H1 (cell line): ENCODE data around the gene RGS5. TPM values are rescaled to one million over a fixed set of nuclear protein-coding genes. Genes with fewer than 3 reads are reported as not detected.

Source experiments
- BACH1 ChIP-seq: IDR thresholded peaks from 2 replicates; pipeline ENCODE4 v1.6.1; 2012; ENCODE audit warnings: low read length, improper control_type of control experiment
- CBX8 ChIP-seq: fragments of 300-800, 300-1000 bp; sonication (generic); IDR thresholded peaks from 2 replicates; pipeline ENCODE4 v1.7.1; 2016; ENCODE audit warnings: low read depth, low read length, borderline replicate concordance
- HDAC6 ChIP-seq: IDR thresholded peaks from one replicate; pipeline ENCODE4 v1.7.1; 2012; ENCODE audit warnings: low read depth, mild to moderate bottlenecking, inconsistent platforms, low read length, moderate library complexity
- KDM5A ChIP-seq: fragments of 200-600 bp; IDR thresholded peaks from 2 replicates; pipeline ENCODE4 v1.7.1; 2012; ENCODE audit warnings: mild to moderate bottlenecking, low read length, inconsistent platforms, mixed read lengths
- PHF8 ChIP-seq: fragments of 200-600 bp; sonication (generic); conservative IDR thresholded peaks from 2 replicates; pipeline ENCODE4 v1.7.1; 2012; ENCODE audit warnings: low read depth, mild to moderate bottlenecking, inconsistent platforms, low read length, moderate library complexity
- polyA plus RNA-seq, 7 experiments: library from polyadenylated mRNA; depleted of rRNA in 3 of 7; stranded (reverse) in 5 of 7; unstranded in 2 of 7; fragments of >200 nt in 5 of 7; fragments of 200-250 nt in 2 of 7; gene quantifications; 1 replicate in 5 of 7; 2 replicates in 1 of 7; 4 replicates in 1 of 7; pipeline versions ENCODE4 v1.2.1 to v1.2.3, GENCODE V29; 2011 to 2013; ENCODE audit warnings: missing spikeins in 2 of 7, mixed read lengths in 2 of 7
- total RNA-seq: library from RNA; stranded (reverse); fragmentation: NEBNext Ultra II Directional; extraction: Animal tissue kit (Norgen Biotek cat#: 25700); gene quantifications from 2 replicates; pipeline ENCODE4 v1.2.1, GENCODE V29; 2021
- TF ChIP-seq, protein P1 (sequence below): fragments of 300-600 bp; sonication (generic); IDR thresholded peaks from 2 replicates; pipeline ENCODE4 v1.7.1; 2012; ENCODE audit warnings: low read length, moderate library complexity, mild to moderate bottlenecking, inconsistent platforms; ENCODE audit not compliant: insufficient replicate concordance

Gene RGS5
- total and polyA plus RNA-seq, 2 of the 8 experiments (the other 6 are each of a cell fraction or from before 2014, with no cell fraction given) = 75.5 to 103 TPM

DNA sequence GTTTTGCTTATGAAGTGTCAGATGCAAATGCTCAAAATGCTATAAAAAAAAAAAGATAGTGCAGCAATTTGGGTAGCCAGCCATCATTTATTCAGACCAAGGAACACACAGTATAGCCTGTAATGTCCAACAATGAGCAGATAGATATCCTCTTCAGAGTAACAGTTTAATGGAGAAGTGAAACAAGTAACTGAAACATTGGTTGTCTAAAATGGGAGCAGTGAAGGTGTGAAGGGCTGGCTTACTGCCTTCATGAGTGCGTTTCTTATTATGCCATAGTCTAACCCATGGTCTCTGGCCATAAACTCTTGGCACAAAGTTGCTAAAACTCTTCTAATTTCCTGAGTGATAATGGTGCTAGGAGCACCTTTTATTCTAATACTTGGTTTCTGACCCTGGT lies 11.4 kb downstream of the RGS5 start (continued):
- TF ChIP-seq, protein P1, sequence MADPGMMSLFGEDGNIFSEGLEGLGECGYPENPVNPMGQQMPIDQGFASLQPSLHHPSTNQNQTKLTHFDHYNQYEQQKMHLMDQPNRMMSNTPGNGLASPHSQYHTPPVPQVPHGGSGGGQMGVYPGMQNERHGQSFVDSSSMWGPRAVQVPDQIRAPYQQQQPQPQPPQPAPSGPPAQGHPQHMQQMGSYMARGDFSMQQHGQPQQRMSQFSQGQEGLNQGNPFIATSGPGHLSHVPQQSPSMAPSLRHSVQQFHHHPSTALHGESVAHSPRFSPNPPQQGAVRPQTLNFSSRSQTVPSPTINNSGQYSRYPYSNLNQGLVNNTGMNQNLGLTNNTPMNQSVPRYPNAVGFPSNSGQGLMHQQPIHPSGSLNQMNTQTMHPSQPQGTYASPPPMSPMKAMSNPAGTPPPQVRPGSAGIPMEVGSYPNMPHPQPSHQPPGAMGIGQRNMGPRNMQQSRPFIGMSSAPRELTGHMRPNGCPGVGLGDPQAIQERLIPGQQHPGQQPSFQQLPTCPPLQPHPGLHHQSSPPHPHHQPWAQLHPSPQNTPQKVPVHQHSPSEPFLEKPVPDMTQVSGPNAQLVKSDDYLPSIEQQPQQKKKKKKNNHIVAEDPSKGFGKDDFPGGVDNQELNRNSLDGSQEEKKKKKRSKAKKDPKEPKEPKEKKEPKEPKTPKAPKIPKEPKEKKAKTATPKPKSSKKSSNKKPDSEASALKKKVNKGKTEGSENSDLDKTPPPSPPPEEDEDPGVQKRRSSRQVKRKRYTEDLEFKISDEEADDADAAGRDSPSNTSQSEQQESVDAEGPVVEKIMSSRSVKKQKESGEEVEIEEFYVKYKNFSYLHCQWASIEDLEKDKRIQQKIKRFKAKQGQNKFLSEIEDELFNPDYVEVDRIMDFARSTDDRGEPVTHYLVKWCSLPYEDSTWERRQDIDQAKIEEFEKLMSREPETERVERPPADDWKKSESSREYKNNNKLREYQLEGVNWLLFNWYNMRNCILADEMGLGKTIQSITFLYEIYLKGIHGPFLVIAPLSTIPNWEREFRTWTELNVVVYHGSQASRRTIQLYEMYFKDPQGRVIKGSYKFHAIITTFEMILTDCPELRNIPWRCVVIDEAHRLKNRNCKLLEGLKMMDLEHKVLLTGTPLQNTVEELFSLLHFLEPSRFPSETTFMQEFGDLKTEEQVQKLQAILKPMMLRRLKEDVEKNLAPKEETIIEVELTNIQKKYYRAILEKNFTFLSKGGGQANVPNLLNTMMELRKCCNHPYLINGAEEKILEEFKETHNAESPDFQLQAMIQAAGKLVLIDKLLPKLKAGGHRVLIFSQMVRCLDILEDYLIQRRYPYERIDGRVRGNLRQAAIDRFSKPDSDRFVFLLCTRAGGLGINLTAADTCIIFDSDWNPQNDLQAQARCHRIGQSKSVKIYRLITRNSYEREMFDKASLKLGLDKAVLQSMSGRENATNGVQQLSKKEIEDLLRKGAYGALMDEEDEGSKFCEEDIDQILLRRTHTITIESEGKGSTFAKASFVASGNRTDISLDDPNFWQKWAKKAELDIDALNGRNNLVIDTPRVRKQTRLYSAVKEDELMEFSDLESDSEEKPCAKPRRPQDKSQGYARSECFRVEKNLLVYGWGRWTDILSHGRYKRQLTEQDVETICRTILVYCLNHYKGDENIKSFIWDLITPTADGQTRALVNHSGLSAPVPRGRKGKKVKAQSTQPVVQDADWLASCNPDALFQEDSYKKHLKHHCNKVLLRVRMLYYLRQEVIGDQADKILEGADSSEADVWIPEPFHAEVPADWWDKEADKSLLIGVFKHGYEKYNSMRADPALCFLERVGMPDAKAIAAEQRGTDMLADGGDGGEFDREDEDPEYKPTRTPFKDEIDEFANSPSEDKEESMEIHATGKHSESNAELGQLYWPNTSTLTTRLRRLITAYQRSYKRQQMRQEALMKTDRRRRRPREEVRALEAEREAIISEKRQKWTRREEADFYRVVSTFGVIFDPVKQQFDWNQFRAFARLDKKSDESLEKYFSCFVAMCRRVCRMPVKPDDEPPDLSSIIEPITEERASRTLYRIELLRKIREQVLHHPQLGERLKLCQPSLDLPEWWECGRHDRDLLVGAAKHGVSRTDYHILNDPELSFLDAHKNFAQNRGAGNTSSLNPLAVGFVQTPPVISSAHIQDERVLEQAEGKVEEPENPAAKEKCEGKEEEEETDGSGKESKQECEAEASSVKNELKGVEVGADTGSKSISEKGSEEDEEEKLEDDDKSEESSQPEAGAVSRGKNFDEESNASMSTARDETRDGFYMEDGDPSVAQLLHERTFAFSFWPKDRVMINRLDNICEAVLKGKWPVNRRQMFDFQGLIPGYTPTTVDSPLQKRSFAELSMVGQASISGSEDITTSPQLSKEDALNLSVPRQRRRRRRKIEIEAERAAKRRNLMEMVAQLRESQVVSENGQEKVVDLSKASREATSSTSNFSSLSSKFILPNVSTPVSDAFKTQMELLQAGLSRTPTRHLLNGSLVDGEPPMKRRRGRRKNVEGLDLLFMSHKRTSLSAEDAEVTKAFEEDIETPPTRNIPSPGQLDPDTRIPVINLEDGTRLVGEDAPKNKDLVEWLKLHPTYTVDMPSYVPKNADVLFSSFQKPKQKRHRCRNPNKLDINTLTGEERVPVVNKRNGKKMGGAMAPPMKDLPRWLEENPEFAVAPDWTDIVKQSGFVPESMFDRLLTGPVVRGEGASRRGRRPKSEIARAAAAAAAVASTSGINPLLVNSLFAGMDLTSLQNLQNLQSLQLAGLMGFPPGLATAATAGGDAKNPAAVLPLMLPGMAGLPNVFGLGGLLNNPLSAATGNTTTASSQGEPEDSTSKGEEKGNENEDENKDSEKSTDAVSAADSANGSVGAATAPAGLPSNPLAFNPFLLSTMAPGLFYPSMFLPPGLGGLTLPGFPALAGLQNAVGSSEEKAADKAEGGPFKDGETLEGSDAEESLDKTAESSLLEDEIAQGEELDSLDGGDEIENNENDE = no peak
- TF ChIP-seq CBX8 (no peak), PHF8 (no peak), KDM5A (no peak), HDAC6 (no peak), BACH1 (no peak)
